Thoracic aorta (tissue), 2 donors: ENCODE data around the gene DIPK1C. TPM values are rescaled to one million over a fixed set of nuclear protein-coding genes. Genes with fewer than 3 reads are reported as not detected.

Experiments used
- ATAC-seq: fragments of 150-250 bp; one replicate; pipeline ENCODE4 v1.8.0; 2017; ENCODE audit warnings: low read depth; ENCODE audit not compliant: insufficient number of reproducible peaks, low FRiP score
- DNase-seq: peaks from one replicate; pipeline ENCODE4 v3.0.0-alpha.2; 2020; ENCODE audit warnings: low spot score
- H3K27ac ChIP-seq, 2 donors: fragments of 200-600 bp; sonication (generic); 1 replicate in 1 of 2; 2 replicates in 1 of 2; pipeline ENCODE4 v1.5.1; 2016; ENCODE audit warnings: mild to moderate bottlenecking in 2 of 2, moderate library complexity in 2 of 2
- H3K27me3 ChIP-seq: fragments of 200-600 bp; sonication (generic); replicated peaks from 2 replicates; pipeline ENCODE4 v1.6.0; 2016; ENCODE audit warnings: mild to moderate bottlenecking; ENCODE audit not compliant: insufficient read depth
- H3K36me3 ChIP-seq: fragments of 200-600 bp; sonication (generic); one replicate; pipeline ENCODE4 v1.5.1; 2016
- H3K4me1 ChIP-seq, 2 donors: fragments of 200-600 bp; sonication (generic); 1 replicate in 1 of 2; 2 replicates in 1 of 2; pipeline versions ENCODE4 v1.5.1 to v1.6.0; 2016; ENCODE audit warnings: low read depth in 2 of 2, mild to moderate bottlenecking in 1 of 2; ENCODE audit not compliant: control insufficient read depth in 1 of 2
- H3K4me3 ChIP-seq: fragments of 200-600 bp; sonication (generic); 2 replicates; pipeline ENCODE4 v1.5.1; 2016; ENCODE audit warnings: mild to moderate bottlenecking
- H3K9me3 ChIP-seq: fragments of 200-600 bp; sonication (generic); 2 replicates; pipeline ENCODE4 v1.5.1; 2016
- CTCF ChIP-seq: fragments of 200-600 bp; sonication (generic); IDR thresholded peaks from one replicate; pipeline ENCODE4 v1.5.1; 2019; ENCODE audit warnings: antibody characterized with exemption
- total RNA-seq, 2 donors: library from RNA; depleted of rRNA; stranded (reverse); fragments of >200 nt; gene quantifications; one replicate each; pipeline versions ENCODE4 v1.1.0 to v1.2.3, GENCODE V29; 2016

Gene DIPK1C
- total RNA-seq, 2 donors from 2014 or later, result not detected

GRCh38 chr18:74414953-74415515 lies 42.1 kb downstream of the DIPK1C start:
- TF ChIP-seq CTCF, result no peak
- Histone ChIP-seq H3K4me1 (no peaks in the 10 kb centered on the region), H3K27ac (no peak overlapping the region), H3K36me3 (no peaks in the 10 kb centered on the region), H3K9me3 (no peaks in the 10 kb centered on the region), H3K4me3 (no peak overlapping the region), H3K27me3 (no peaks in the 10 kb centered on the region)
- ATAC-seq (no peak), DNase-seq (no peak)

GRCh38 chr18:74413836-74414235 lies 43.3 kb downstream of the DIPK1C start:
- Histone ChIP-seq H3K27me3 (no peaks in the 10 kb centered on the region), H3K4me1 (no peaks in the 10 kb centered on the region), H3K9me3 (no peaks in the 10 kb centered on the region), H3K36me3 (no peaks in the 10 kb centered on the region), H3K27ac (no peak overlapping the region), H3K4me3 (no peak overlapping the region)
- no peak for TF ChIP-seq CTCF
- no peak for ATAC-seq
- no peak for DNase-seq

- ATAC-seq (no peak), DNase-seq (no peak)
- Histone ChIP-seq H3K4me3 (no peak overlapping the region), H3K27ac (no peak overlapping the region), H3K36me3 (no peaks in the 10 kb centered on the region), H3K9me3 (no peaks in the 10 kb centered on the region), H3K27me3 (no peaks in the 10 kb centered on the region), H3K4me1 (no peaks in the 10 kb centered on the region)
- TF ChIP-seq CTCF, result no peak
These were observed 44.8 kb downstream of the DIPK1C start for GRCh38 chr18:74412116-74412880.

GRCh38 chr18:74411475-74411874 lies 45.6 kb downstream of the DIPK1C start:
- Histone ChIP-seq H3K27ac (no peak overlapping the region), H3K9me3 (no peaks in the 10 kb centered on the region), H3K4me1 (no peaks in the 10 kb centered on the region), H3K27me3 (no peaks in the 10 kb centered on the region), H3K36me3 (no peaks in the 10 kb centered on the region), H3K4me3 (no peak overlapping the region)
- DNase-seq (no peak), ATAC-seq (no peak)
- TF ChIP-seq CTCF, result no peak

GRCh38 chr18:74410441-74410992 lies 46.6 kb downstream of the DIPK1C start:
- H3K27me3 ChIP-seq, result no peaks in the 10 kb centered on the region
- no peaks in the 10 kb centered on the region for H3K9me3 ChIP-seq
- H3K27ac ChIP-seq, result no peak overlapping the region
- H3K36me3 ChIP-seq, result no peaks in the 10 kb centered on the region
- no peak overlapping the region for H3K4me3 ChIP-seq
- H3K4me1 ChIP-seq, result no peaks in the 10 kb centered on the region
- no peak for DNase-seq
- no peak for TF ChIP-seq CTCF
- ATAC-seq, result no peak
